HPDE6-E6E7 (cell line): ENCODE data around the gene IGF2BP3.
"Not testable (repeated sequence)": the region's sequence is repeated elsewhere in the genome, so short reads cannot be mapped to it uniquely, and the experiment has no call there.

ENCODE experiments used
- DNase-seq: peaks from one replicate; pipeline ENCODE4 v3.0.0; 2011; ENCODE audit warnings: missing footprints; ENCODE audit errors: extremely low spot score

IGF2BP3 gene

DNA sequence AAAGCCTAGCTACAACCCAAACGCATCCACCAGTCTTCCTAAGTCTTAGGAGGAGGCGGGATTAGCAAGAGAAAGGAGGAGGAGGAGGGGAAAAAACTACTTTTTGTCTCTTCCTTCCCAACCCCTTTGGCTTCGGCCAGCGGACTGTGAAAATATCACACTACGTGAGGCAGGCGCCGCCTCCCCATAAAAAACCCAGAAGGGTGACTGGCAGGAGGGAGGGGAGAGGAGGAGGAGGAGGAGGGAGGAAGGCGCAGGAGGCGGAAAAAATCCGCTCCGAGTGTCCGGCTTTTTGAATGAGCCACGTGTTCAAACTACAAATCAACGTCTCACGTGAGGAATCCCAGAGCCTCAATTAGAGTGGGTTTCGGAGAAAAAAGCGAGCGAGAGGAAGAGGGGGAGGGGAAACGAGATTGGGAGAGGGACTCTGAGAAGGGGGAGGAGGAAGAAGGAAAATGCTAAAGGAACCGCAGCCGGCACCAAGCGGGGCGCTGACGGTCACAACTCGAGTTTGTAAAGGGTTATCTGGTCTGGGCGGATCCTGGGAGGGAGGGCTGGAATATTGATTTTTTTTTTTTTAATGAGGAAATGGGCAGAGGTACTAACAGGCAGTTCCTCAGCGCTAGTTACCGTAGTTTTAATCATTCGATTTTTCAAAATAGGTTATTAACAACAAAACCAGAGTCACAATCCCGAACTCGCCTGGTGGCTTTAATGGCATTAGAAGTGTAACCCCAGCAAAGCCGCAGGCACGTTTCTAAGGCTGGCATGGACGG is at the start of gene IGF2BP3:
TSS of gene IGF2BP3 (minus strand) at position 162 of the 776 bp plus-strand sequence. CDS start 381 bp downstream, outside the sequence.
- peak; percentile 55 for DNase-seq

DNA sequence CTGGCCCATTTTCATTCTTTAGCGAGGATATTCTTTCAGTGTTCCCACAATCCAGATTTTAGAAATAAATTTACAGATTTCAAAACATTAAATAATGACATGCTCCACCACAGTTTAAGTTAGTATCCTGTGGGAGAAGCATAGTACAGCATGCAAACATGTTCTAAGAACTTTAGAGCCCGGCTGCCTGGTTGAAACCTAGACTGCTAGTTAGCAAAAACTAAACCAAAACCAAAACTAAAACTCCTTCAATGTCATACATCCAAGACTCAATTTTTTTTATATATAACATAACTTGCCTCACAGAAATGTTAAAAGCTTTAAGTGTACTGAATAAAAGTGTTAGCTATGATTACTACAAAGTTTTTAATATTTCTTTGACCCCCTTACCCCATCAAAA is 44.5 kb upstream of the IGF2BP3 start:
- DNase-seq: no peak

DNA sequence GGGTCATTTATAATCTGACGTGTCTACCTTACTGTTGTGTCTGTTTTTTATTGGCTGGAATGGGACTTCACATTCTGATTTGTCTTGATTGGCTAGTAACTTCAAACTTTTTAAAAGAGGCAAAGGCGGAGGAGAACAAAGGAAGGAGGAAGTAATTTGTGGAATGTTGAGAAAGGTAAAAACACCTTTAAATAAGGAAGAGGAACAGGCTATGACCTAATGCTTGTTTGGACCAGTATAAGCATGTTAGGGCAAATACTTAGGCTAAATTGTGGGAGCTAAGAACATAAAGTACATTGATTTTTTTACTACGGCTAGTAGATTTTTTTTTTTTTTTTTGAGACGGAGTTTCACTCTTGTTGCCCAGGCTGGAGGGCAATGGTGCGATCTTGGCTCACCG is 43.5 kb upstream of the IGF2BP3 start:
- DNase-seq: not testable (repeated sequence)

DNA sequence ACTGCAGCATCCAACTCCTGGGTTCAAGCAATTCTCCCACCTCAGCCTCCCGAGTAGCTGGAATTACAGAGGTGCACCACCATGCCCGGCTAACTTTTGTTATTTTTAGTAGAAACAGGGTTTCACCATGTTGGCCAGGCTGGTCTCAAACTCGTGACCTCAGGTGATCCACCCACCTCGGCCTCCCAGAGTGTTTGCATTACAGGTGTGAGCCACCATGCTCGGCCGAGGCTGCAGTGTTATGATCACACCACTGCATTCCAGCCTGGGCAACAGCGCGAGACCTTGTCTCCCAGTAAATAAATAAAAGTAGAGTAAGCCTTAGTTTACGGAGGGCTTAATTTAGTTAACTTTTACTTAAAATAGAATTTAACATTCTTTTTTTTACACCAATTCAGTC is 23.7 kb upstream of the IGF2BP3 start:
- no peak for DNase-seq

DNA sequence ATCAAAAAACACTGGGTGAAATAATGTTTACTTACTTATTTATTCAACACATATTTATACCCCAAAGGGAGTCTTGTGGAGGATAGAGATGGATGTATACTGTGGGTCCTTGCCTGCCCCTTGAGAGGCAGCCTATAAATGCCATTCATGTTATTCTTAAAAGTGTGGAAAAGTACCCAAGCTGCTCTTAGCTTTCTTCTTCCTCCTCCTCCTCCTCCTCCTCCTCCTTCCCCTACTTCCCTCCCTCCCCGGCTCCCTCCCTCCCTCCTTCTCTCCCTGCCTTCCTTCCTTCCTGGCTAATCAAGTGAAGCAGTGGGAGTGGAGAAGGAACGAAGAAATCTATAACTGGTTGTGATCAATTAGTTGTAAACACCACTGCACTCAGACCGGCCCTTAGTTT is 21.2 kb upstream of the IGF2BP3 start:
- no peak for DNase-seq

DNA sequence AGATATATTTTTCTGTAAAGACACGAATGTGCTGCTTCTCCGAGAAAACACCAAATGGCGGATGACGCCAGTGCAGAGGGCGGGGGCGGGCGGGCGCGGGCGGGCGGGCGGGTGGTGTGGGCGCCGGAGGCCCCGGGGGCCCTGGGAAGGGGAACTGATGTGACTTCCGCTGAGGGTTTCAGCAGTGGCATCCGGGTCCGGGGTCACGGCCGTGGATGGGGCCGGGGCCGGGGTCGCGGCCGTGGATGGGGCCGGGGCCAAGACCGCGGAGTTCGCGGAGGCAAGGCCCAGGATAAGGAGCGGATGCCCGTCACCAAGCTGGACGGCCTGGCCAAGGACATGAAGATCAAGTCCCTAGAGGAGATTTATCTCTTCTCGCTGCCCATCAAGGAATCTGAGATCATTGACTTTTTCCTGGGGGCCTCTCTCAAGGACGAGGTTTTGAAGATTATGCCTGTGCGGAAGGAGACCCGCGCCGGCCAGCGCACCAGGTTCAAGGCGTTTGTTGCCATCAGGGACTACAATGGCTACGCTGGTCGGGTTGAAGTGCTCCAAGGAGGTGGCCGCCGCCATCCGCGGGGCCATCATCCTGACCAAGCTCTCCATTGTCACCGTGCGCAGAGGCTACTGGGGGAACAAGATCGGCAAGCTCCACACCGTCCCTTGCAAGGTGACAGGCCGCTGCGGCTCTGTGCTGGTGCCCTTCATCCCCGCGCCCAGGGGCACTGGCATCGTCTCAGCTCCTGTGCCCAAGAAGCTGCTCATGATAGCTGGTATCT is 20.3 kb upstream of the IGF2BP3 start:
- no peak for DNase-seq

DNA sequence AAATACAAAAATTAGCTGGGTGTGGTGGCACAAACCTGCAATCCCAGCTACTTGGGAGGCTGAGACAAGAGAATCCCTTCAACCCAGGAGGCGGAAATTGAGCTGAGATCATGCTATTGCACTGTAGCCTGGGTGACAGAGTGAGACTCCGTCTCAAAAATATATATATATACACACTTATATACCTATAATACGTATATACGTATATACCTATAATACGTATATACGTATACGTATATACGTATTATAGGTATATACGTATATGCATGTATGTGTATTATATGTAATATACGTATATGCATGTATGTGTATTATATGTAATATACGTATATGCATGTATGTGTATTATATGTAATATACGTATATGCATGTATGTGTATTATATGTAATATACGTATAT is 18.4 kb upstream of the IGF2BP3 start:
- not testable (repeated sequence) for DNase-seq

DNA sequence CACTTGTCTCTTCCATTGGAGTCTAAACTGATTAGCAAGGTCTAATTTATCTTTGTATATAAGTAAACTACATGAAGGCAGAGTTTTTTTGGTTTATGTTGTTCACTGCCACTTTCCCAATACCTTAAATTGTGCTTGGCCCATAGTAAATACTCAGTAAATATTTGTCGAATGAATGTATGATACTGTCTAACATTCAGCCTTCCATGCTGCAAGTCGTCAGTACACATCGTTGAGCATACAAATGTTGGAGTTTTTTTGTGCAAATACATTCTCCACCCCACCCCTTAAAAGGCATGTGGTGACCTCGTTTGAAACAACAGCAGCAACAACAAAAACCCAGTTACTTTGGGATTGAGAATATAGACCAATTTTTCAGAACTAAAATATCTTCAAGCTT is 17.4 kb upstream of the IGF2BP3 start:
- DNase-seq: no peak

DNA sequence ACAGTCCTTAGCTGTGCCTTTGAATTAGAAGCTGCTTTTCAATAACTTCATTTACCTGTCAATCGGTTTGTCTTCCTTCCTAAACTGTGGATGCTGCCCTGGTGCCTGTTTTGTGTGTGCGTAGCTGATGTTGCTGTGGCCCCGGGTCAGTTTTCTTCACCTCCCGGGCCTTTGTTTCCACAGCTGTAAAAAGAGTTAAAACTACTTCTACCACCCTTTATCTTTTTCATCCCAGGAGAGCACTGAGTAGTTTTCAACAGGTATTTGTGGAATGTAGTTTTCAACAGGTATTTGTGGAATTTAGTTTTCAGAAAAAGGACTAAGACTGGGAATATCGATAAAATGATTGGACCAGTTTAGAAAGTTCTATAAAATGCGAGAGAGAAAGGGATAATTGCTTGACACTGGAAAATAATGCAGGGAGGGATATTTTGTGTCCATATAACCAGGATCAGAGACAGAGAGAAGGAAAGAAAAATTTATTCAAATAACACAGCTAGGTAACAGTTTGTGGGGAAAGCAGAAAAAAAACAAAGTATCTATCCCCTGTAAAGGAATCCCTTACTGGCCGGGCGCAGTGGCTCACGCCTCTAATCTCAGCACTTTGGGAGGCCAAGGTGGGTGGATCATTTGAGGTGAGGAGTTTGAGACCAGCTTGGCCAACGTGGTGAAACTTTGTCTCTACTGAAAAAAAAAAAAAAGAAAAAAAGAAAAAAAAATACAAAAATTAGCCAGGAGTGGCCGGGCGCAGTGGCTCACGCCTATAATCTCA is 15.9 kb upstream of the IGF2BP3 start:
- DNase-seq: no peak

DNA sequence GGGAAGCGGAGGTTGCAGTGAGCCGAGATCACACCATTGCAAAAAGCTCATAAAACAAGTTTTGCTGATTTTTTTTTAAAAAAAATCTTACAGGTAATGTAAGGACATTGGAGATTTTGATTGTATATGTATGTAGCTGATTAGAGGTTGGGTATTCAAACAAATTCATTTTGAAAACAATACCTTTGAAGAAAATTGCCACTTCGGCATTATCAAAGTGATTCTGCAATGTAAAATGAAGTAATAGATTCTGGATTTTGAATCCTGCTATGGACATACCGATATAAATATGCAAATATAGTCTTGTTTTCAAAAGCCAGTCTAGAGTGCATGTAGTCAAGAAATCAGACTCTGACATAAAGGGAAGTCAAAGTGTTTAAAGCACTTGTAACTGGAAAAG is 12.4 kb upstream of the IGF2BP3 start:
- no peak for DNase-seq

DNA sequence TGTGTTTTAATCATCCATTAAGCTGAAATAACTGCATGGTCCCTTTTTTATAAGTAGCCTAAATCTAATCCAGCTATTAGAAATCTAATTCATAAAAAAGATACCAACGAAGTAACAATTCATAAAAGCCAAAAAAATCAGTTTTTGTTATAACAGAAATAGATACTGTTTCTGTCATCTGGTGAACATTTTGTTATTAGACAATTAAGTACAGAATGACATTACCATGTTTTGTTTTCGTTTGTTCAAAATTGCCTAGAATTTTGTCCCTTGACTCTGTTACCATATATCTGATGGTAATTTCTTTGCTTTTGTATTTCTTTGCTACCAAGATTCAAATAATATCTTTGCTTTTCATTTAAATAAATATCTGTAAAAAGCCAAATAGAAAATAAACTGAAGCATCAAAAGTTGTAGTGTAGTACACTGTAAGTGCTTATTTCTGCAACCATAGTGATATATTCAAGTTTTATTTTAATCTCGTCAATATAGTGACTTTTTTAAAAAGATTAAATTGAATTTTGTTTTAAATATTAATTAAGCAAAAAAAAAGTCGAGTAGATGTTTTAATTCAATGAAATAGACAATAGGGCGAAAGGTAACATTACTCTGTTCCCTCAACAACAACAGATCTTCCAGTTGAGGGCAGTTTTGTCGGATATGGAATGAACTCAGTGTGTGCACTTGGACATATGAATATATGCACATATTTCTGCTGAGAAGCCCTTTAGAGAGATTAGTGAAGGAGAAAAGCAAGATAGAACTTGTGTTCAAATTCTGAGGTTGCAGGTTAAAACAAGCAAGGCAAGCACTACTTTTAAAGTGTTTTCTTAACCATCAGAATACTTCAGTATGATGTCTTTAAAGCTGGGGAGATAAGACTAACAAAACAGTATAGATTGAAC is 7.9 kb upstream of the IGF2BP3 start:
- no peak for DNase-seq

DNA sequence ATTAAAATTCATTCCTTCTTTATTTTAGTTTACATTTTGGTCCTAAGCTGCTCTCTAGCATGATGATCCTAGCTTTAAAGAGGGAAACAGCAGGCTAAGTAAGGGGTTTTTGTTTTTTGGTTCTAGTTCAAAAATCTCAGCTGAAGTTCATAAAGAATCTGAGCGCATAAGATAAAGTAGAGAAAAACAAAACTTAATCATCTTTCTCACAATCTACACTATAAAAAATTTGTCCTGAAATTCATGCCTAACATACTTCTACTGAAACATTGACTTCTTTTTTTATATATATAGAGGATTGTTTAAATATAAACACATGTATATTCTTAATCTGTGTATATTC is 6.8 kb upstream of the IGF2BP3 start:
- no peak for DNase-seq

DNA sequence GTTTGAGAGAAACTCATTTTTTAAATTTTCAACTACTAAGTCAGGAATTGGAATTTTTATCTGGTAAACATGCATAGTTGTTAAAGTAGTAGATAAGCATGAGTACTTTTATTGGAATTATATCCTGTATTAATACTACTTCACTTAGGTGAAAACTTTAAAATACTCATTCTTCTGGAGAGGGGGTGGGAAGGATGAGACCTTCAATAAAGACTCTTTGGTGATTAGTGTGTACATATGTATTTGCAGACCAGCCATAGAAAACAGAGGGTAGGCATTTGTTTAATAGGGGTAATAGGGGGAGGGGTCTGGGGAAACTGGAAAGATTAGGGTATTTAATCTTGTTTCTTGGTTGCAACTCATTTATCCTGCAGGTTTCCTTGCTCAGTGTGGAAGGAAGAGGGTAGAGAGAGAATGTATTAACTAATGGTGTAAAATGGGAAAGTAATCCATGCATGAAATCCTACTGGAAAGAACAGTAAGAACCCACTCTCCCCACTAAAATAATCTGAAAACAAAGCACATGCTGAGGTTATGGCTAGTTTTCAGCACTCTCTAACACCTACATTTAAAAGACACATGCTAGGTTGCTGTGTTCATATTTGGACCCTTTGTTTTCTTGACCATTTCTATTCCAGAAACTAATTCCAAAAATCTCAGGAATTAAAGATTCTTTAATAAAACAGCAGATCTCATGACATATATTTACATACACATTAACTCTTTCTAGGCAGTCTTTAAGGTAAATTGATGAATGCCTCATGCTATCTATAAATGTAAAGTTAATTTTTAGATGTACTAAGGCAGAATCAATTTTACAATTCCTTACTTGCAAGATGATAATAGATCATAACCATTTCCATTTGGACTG is 6.2 kb upstream of the IGF2BP3 start:
- no peak for DNase-seq

DNA sequence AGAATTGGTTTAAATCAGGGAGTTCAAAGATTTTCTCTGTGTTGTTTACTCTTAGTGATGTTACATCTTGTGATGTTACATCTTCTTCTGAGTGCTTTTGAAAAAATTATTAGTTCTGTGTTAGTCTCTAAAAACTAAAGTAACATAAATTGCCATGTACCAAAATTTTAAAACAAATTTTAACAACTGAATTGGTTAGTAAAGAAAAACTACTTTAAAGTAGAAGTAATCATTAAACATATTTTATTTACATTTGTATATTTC is 5.2 kb upstream of the IGF2BP3 start:
- DNase-seq: no peak

DNA sequence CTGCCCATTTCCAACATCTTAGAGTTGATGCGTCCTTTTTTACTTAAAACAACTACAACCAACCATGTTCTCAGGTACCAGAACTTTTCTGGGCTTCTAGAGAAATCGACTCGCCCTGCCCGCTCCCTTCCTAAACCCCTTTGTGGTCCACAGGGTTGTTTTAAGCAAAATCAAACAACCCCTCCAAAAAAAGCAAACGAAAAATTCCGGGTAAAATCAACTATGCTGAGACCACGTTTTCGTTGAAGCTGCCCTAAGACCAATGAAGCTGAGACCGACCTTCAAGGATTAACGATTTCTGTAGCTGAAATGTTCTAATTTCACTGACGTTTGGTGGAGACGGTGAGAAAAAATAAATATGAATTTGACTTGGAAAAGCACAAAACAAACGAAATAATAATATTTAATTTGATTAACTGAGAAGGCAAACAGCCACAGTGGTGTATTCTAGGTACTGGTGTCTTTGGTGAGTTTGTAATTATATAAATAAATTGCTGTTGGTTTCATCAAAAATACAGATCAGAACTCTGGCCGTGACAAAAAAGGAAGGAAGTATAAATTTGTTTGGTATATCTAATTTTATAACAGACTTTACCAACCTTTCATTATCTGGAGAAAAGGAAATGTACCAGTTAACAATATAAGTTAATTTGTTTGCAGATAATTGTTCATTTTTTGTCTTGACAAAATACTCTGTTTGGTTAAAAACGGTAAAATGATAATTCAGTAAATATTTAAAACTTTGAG is 4.7 kb upstream of the IGF2BP3 start:
- DNase-seq: no peak

DNA sequence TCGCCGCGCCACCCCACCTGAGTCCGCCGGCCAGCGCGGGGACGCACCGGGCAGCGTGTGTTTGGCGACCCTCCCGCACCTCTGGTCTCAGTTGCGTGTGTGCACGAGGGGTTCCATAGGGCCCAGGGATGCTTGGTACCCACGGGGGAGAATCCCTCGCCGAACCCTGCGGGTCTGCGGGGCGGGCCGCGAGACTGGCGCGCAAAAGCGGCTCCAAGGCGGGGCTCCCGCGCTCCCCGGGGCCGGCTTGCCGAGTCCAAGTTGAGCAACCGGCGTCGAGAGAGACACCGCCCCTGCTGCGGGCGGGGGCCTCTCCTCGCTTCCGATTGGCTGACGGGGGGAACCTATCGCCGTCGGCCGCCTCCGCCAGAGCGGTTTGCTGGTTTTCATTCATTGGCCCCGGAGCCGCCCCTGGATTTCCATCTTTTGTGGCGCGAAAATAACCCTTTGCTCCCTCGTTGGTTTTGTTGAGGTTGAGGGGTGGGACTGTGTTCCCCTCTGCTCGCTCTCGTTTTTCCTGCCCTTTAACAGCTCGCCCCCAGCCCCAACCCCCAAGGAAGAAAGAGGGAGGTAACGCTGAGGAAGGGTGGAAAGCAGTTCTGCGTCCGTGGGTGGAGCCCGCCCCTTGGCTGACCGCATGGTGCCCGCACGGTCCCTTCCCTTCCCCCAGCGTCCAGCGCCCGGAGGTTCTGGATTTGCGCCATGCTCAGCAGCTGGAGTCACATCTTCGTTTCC is 4.0 kb upstream of the IGF2BP3 start:
- peak; percentile 87 for DNase-seq

DNA sequence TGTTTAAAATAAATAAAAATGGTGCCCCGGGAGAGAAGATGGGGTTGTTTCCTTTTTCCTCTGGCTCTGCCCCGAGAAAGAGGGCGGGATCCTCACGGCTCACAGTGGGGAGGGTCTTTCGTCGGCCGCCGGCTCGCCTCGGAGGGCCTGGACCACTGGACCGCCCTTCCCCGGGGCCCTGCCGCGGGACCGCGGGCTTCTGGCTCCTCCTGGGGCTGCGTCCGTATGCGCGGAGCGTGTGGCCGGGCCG is 3.5 kb upstream of the IGF2BP3 start:
- no peak for DNase-seq

DNA sequence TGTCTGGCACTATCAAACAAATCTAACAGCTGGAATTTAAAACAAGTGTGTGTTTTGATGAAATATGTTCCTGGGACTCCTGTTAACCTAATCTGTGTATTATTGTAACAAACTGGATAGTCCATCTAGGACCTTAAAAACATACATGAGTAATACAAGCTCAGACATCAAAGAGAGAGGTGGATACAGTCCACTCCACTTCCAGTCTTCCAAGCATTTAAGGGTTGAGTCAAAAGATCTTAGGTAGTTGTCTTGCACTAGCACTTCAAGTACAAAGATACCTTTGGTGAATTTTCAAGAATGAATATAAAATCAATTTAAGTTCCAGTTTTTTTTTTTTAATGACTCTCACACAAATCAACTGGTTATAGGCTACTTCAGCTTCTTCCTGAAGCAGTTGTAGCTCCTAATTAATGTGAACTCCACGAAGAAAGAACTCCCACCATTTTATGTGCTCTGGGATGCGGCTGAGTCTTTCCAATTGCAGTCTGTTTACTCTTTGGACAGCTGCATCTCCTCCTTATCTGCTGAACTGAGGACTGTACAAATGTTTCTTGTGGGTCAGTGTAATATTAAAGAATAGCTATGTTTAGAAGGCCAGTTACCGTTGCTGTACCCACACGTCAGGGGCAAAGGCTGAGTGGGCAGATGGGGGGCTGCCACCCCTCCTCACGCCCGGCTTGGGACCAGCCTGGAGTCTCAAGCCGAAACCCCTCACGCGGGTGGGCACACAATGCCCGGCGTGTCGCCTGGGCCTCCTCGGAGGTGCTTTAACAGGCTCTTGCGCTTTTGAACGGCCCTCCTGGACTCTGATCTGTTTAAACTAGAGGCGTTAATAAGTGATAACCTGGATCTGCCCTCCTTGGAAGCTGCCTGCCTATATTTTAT is 2.9 kb upstream of the IGF2BP3 start:
- no peak for DNase-seq

DNA sequence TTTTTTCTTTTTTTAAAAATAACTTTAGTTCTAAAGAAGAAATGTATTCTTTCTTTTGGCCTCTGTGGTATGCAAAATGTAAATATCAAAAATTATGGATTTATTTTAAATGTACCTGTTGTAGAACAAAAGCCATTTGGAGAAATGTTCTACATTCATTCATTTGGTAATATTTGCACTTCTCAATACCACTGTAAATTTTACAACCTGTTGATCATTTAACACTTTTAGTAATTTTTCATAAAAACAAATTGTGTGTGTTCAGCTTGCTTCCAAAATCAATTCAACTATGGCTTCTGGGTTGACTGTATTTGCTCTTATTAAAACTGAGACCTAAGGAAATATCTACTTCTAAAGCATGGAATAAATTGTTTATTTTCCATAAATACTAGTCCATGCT is 2.3 kb upstream of the IGF2BP3 start:
- no peak for DNase-seq
